ENCODE measurements around the gene RASAL2.

The RASAL2 gene

DNA sequence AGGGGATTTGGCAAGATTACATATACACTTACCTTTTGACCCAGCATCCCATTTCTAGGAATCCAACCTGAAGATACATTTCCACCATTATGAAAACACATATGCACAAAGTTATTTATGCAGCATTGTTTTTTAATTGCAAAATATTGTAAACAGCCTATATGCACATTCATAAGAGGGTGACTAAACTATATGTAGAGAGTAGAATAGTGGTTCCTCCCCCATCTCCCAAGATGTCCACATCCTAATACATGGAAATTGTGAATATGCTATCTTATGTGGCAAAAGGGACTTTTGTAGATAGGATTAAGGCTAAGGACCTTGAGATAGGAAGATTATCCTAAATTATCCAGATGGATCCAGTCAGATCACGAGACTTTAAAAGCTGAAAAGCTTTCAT lies 311.2 kb downstream of the RASAL2 start:
- Histone ChIP-seq H3K4me2 (ENCODE audit: low read length) (no peak overlapping the region), H3K79me2 (ENCODE audit: low read length) (no peaks in the 10 kb centered on the region), H3K9me3 (ENCODE audit: insufficient read depth, low read length) (no peaks in the 10 kb centered on the region), H3K27me3 (ENCODE audit: low read depth, low read length) (no peaks in the 10 kb centered on the region), H3K4me3 (ENCODE audit: low read length) (no peak overlapping the region), H4K20me1 (ENCODE audit: insufficient read depth, low read length) (no peaks in the 10 kb centered on the region), H3K36me3 (replicated peaks; ENCODE audit: low read depth, low read length) (peaks cover 3% of the 10 kb centered on the region), H3K4me1 (ENCODE audit: low read length) (peaks cover 4% of the 10 kb centered on the region; the same call in 1 of the 2 replicates), H3K27ac (ENCODE audit: low read length) (no peak overlapping the region), H2AFZ (ENCODE audit: low read depth, low read length) (no peak overlapping the region), H3K9ac (ENCODE audit: low read length) (no peak overlapping the region)
- TF ChIP-seq, protein P1, sequence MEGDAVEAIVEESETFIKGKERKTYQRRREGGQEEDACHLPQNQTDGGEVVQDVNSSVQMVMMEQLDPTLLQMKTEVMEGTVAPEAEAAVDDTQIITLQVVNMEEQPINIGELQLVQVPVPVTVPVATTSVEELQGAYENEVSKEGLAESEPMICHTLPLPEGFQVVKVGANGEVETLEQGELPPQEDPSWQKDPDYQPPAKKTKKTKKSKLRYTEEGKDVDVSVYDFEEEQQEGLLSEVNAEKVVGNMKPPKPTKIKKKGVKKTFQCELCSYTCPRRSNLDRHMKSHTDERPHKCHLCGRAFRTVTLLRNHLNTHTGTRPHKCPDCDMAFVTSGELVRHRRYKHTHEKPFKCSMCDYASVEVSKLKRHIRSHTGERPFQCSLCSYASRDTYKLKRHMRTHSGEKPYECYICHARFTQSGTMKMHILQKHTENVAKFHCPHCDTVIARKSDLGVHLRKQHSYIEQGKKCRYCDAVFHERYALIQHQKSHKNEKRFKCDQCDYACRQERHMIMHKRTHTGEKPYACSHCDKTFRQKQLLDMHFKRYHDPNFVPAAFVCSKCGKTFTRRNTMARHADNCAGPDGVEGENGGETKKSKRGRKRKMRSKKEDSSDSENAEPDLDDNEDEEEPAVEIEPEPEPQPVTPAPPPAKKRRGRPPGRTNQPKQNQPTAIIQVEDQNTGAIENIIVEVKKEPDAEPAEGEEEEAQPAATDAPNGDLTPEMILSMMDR (IDR thresholded peaks at IDR 0.05; ENCODE audit: low read depth, low read length) = no peak
- no peak for TF ChIP-seq EZH2phosphoT487 (IDR thresholded peaks at IDR 0.05; ENCODE audit: low read depth)

DNA sequence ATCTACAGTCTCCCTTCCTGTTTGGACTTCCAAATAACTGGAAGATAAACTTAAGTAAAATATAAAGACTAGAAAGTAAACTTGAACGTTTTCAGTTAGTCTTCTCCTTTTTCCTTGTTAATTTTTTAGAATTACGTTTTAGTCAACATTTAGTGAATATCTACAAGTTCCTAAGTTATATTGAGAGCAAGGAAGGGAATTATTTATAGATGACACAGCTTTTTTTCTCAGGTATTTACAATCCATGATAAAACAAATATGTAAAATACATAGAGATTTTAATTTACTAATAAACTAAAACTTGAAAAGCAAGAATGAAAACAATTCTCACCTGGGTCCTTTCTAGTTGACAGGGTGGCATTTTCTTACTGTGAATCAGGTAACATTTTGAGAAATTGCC lies 313.3 kb downstream of the RASAL2 start:
- H4K20me1 ChIP-seq (ENCODE audit: insufficient read depth, low read length) = no peaks in the 10 kb centered on the region
- no peak overlapping the region for H3K4me2 ChIP-seq (ENCODE audit: low read length)
- H3K4me3 ChIP-seq (ENCODE audit: low read length) = no peak overlapping the region
- H3K9me3 ChIP-seq (ENCODE audit: insufficient read depth, low read length) = no peaks in the 10 kb centered on the region
- no peaks in the 10 kb centered on the region for H3K79me2 ChIP-seq (ENCODE audit: low read length)
- no peak overlapping the region for H2AFZ ChIP-seq (ENCODE audit: low read depth, low read length)
- peaks cover 13% of the 10 kb centered on the region for H3K4me1 ChIP-seq (ENCODE audit: low read length)
- TF ChIP-seq, protein P1 (IDR thresholded peaks at IDR 0.05; ENCODE audit: low read depth, low read length) = no peak
- TF ChIP-seq EZH2phosphoT487 (IDR thresholded peaks at IDR 0.05; ENCODE audit: low read depth) = no peak
- peaks cover 3% of the 10 kb centered on the region for H3K36me3 ChIP-seq (replicated peaks; ENCODE audit: low read depth, low read length)
- H3K27me3 ChIP-seq (ENCODE audit: low read depth, low read length) = no peaks in the 10 kb centered on the region
- H3K9ac ChIP-seq (ENCODE audit: low read length) = no peak overlapping the region
- no peak overlapping the region for H3K27ac ChIP-seq (ENCODE audit: low read length)

DNA sequence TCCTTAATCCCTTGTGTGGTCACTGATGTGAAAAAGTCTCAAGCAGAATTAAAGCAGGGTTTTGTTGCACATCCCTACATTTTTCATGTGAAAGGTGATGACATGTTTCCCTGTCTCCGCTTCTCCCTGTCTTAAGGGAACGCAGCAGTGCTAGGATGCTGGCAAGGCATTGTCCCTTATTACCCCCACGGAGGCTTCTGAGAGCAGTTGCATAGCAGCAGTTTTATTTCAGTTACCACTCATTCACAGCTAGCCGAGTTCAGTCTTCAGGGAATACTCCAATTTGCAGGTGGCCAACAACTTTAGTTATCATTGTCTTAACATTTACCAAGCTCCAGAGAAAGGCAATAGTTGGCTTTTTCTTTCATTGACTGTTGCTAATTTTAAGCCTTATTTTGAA lies 313.8 kb downstream of the RASAL2 start:
- Histone ChIP-seq H2AFZ (ENCODE audit: low read depth, low read length) (no peak overlapping the region), H3K27ac (ENCODE audit: low read length) (no peak overlapping the region), H3K4me2 (ENCODE audit: low read length) (no peak overlapping the region), H4K20me1 (ENCODE audit: insufficient read depth, low read length) (no peaks in the 10 kb centered on the region), H3K9me3 (ENCODE audit: insufficient read depth, low read length) (no peaks in the 10 kb centered on the region), H3K27me3 (ENCODE audit: low read depth, low read length) (no peaks in the 10 kb centered on the region), H3K9ac (ENCODE audit: low read length) (no peak overlapping the region), H3K79me2 (ENCODE audit: low read length) (no peaks in the 10 kb centered on the region), H3K4me1 (ENCODE audit: low read length) (peaks cover 17% of the 10 kb centered on the region), H3K4me3 (ENCODE audit: low read length) (no peak overlapping the region), H3K36me3 (replicated peaks; ENCODE audit: low read depth, low read length) (peaks cover 3% of the 10 kb centered on the region)
- TF ChIP-seq EZH2phosphoT487 (IDR thresholded peaks at IDR 0.05; ENCODE audit: low read depth) = no peak
- TF ChIP-seq, protein P1 (IDR thresholded peaks at IDR 0.05; ENCODE audit: low read depth, low read length) = no peak

DNA sequence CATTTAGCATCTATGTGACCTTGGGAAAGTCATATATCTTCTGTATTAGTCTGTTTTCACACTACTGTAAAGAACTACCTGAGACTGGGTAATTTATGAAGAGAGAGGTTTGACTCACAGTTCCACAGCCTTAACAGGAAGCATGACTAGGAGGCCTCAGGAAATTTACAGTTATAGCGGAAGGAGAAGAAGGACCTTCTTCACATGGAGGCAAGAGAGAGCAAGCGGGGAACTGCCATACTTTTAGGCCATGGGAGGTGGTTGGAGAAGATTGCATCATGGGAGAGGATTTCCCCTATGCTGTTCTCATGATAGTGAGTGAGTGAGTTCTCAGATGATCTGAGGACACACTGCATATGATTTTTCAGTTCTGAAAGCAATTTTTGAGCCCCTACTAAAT lies 315.0 kb downstream of the RASAL2 start:
- peaks cover 21% of the 10 kb centered on the region for H3K4me1 ChIP-seq (ENCODE audit: low read length)
- H3K4me2 ChIP-seq (ENCODE audit: low read length) = no peak overlapping the region
- no peak overlapping the region for H3K4me3 ChIP-seq (ENCODE audit: low read length)
- no peak for TF ChIP-seq EZH2phosphoT487 (IDR thresholded peaks at IDR 0.05; ENCODE audit: low read depth)
- TF ChIP-seq, protein P1 (IDR thresholded peaks at IDR 0.05; ENCODE audit: low read depth, low read length) = no peak
- H3K27ac ChIP-seq (ENCODE audit: low read length) = no peak overlapping the region
- H3K9me3 ChIP-seq (ENCODE audit: insufficient read depth, low read length) = no peaks in the 10 kb centered on the region
- H3K9ac ChIP-seq (ENCODE audit: low read length) = no peak overlapping the region
- no peaks in the 10 kb centered on the region for H3K79me2 ChIP-seq (ENCODE audit: low read length)
- H3K36me3 ChIP-seq (replicated peaks; ENCODE audit: low read depth, low read length) = peaks cover 3% of the 10 kb centered on the region
- H4K20me1 ChIP-seq (ENCODE audit: insufficient read depth, low read length) = no peaks in the 10 kb centered on the region
- no peak overlapping the region for H2AFZ ChIP-seq (ENCODE audit: low read depth, low read length)
- no peaks in the 10 kb centered on the region for H3K27me3 ChIP-seq (ENCODE audit: low read depth, low read length)
